A673 (cell line): ENCODE results near the gene PCED1B. TPM values are rescaled to one million over a fixed set of nuclear protein-coding genes. Genes with fewer than 3 reads are reported as not detected.

Experiments
- BruUV-seq: library from RNA; stranded (reverse); fragments of 400-500 nt; replicated peaks from 2 replicates; lab custom pipeline; 2021; lab: Mats Ljungman, UMichigan
- CTCF ChIA-PET: fragments of 300-600 bp; sonication (Branson Sonifier 250); formaldehyde crosslinking; loops from one replicate; lab custom pipeline; 2022; ENCODE audit warnings: antibody characterized with exemption; lab: Charles Lee
- POLR2A ChIA-PET: fragments of 300-600 bp; sonication (Branson Sonifier 250); formaldehyde crosslinking; loops from one replicate; lab custom pipeline; 2022; ENCODE audit warnings: antibody characterized with exemption; ENCODE audit not compliant: low non-redundant PET; lab: Charles Lee
- DNase-seq: peaks from one replicate; pipeline ENCODE4 v3.0.0-alpha.2; 2015; ENCODE audit warnings: low spot score
- H3K27ac ChIP-seq: fragments of 200-600 bp; sonication (generic); 2 replicates; pipeline ENCODE4 v1.5.1; 2016; ENCODE audit warnings: mixed run types, low read depth, mild to moderate bottlenecking, mixed read lengths, antibody characterized with exemption, low read length; ENCODE audit not compliant: poor library complexity, severe bottlenecking
- H3K27me3 ChIP-seq: fragments of 200-600 bp; sonication (generic); replicated peaks from 2 replicates; pipeline ENCODE4 v1.6.1; 2017; ENCODE audit warnings: mixed run types, low read depth, mild to moderate bottlenecking, mixed read lengths, antibody characterized with exemption, low read length; ENCODE audit not compliant: insufficient read depth, poor library complexity
- H3K36me3 ChIP-seq: fragments of 200-600 bp; sonication (generic); 2 replicates; pipeline ENCODE4 v1.6.1; 2016; ENCODE audit warnings: mixed run types, mild to moderate bottlenecking, mixed read lengths, antibody characterized with exemption, low read length; ENCODE audit not compliant: insufficient read depth, poor library complexity, severe bottlenecking
- H3K4me1 ChIP-seq: fragments of 200-600 bp; sonication (generic); 2 replicates; pipeline ENCODE4 v1.6.1; 2017; ENCODE audit warnings: mixed run types, mild to moderate bottlenecking, mixed read lengths, antibody characterized with exemption, low read length; ENCODE audit not compliant: insufficient read depth, poor library complexity, severe bottlenecking
- H3K4me3 ChIP-seq: fragments of 200-600 bp; sonication (generic); 2 replicates; pipeline ENCODE4 v1.5.1; 2016; ENCODE audit warnings: low read depth, mixed run types, mild to moderate bottlenecking, mixed read lengths, low read length; ENCODE audit not compliant: poor library complexity, severe bottlenecking
- H3K9me3 ChIP-seq: fragments of 200-600 bp; sonication (generic); 2 replicates; pipeline ENCODE4 v1.6.1; 2016; ENCODE audit warnings: mixed run types, low read depth, mild to moderate bottlenecking, mixed read lengths, antibody characterized with exemption, low read length; ENCODE audit not compliant: poor library complexity, severe bottlenecking
- EZH2 ChIP-seq: fragments of 200-600 bp; sonication (generic); IDR thresholded peaks from 2 replicates; pipeline ENCODE4 v1.6.1; 2017; ENCODE audit warnings: borderline replicate concordance, low read depth, mild to moderate bottlenecking, mixed read lengths, antibody characterized with exemption, low read length; ENCODE audit not compliant: poor library complexity, severe bottlenecking
- intact Hi-C: fragments of 100-400 bp; cut with micrococcal nuclease; formaldehyde crosslinking; loops from one replicate; pipeline ENCODE4 v1.10.0; 2022; ENCODE audit not compliant: unreplicated experiment
- total RNA-seq: library from RNA; stranded (reverse); gene quantifications from 2 replicates; pipeline ENCODE4 v1.2.3, GENCODE V29; 2021
- TF ChIP-seq, protein P1 (sequence below): fragments of 300-800, 200-600 bp; sonication (generic); conservative IDR thresholded peaks from 2 replicates; pipeline ENCODE4 v1.5.1; 2017; ENCODE audit warnings: low read depth, mild to moderate bottlenecking, antibody characterized with exemption, low read length, moderate library complexity, mixed read lengths

The PCED1B gene
- total RNA-seq, 1 experiment from 2014 or later = 3.1 TPM

DNA sequence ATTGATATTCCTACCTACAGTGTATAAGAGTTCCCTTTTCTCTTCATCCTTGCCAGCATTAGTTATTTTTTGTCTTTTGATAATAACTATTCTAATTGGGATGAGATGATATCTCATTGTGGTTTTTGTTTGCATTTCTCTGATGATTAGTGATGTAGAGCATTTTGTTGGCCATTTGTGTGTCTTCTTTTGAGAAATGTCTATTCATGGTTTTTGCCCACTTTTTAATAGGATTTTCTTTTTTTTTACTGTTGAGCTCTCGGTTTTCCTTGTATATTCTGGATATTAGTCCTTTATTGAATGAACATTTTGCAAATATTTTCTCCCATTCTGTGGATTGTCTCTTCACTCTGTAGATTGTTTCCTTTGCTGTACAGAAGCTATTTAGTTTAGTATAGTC lies 79.9 kb downstream of the PCED1B start:
- no peak for TF ChIP-seq EZH2
- TF ChIP-seq, protein P1, sequence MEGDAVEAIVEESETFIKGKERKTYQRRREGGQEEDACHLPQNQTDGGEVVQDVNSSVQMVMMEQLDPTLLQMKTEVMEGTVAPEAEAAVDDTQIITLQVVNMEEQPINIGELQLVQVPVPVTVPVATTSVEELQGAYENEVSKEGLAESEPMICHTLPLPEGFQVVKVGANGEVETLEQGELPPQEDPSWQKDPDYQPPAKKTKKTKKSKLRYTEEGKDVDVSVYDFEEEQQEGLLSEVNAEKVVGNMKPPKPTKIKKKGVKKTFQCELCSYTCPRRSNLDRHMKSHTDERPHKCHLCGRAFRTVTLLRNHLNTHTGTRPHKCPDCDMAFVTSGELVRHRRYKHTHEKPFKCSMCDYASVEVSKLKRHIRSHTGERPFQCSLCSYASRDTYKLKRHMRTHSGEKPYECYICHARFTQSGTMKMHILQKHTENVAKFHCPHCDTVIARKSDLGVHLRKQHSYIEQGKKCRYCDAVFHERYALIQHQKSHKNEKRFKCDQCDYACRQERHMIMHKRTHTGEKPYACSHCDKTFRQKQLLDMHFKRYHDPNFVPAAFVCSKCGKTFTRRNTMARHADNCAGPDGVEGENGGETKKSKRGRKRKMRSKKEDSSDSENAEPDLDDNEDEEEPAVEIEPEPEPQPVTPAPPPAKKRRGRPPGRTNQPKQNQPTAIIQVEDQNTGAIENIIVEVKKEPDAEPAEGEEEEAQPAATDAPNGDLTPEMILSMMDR = no peak
- peaks cover 6% of the 10 kb centered on the region for H3K9me3 ChIP-seq
- POLR2A ChIA-PET = no interaction called here
- intact Hi-C loops = no loop called here
- CTCF ChIA-PET = no interaction called here
- no peak overlapping the region for H3K27ac ChIP-seq
- H3K4me1 ChIP-seq = peaks cover 10% of the 10 kb centered on the region
- no peak for DNase-seq
- H3K4me3 ChIP-seq = no peak overlapping the region
- no peaks in the 10 kb centered on the region for H3K36me3 ChIP-seq
- BruUV-seq = no TSS peak
- H3K27me3 ChIP-seq = no peaks in the 10 kb centered on the region

DNA sequence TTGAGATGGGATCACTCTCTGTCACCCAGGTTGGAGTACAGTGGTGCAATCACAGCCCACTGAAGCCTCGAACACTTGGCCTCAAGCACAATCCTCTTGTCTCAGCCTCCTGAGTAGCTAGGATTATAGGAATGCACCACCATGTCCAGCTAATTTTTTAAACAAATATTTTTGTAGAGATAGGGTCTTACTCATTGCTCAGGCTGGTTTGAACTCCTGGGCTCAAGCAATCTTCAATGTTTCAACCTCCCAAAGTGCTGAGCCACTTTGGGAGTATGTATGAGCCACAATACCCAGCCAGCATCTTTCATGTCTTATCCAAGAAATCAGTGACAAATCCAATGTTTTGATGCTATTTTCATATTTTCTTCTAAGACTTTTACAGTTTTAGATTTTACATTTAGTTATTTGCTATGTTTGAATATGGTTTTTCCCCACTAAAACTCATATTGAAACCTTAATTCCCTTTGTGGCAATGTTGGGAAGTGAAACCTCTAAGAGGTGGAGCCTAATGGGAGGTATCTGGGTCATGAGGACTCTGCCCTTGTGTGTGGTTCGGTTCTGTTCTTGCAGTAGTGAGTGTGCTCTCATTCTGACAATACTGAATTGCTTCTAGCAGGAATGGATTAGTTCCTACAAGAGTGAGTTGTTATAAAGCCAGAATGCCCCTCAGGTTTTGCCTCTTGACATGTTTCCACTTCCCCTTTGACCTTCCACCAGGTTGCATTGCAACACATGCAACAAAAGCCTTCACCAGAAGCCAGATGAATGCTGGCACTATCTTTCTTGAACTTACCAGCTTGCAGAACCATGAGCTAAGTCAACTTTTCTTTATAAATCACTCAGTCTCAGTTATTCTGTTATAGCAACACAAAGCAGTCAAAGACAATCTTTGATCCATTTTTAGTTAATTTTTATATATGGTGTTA lies 81.2 kb downstream of the PCED1B start:
- no peaks in the 10 kb centered on the region for H3K36me3 ChIP-seq
- H3K27me3 ChIP-seq = no peaks in the 10 kb centered on the region
- H3K27ac ChIP-seq = no peak overlapping the region
- ChIA-PET POLR2A (no interaction called here), CTCF (no interaction called here)
- BruUV-seq = no TSS peak
- peaks cover 10% of the 10 kb centered on the region for H3K4me1 ChIP-seq
- no peak overlapping the region for H3K4me3 ChIP-seq
- no peak for DNase-seq
- peaks cover 6% of the 10 kb centered on the region for H3K9me3 ChIP-seq
- intact Hi-C loops = no loop called here
- no peak for TF ChIP-seq EZH2
- TF ChIP-seq, protein P1 = no peak

- ChIA-PET POLR2A (no interaction called here), CTCF (no interaction called here)
These were observed 84.7 kb downstream of the PCED1B start for GRCh38 chr12:47164116-47164515.

More at GRCh38 chr12:47164116-47164515, 84.7 kb downstream of the PCED1B start:
- intact Hi-C loops = no loop called here
- TF ChIP-seq, protein P1 = no peak
- TF ChIP-seq EZH2 = no peak
- Histone ChIP-seq H3K4me1 (peaks cover 10% of the 10 kb centered on the region), H3K9me3 (peaks cover 6% of the 10 kb centered on the region), H3K27ac (no peak overlapping the region), H3K27me3 (no peaks in the 10 kb centered on the region), H3K4me3 (no peak overlapping the region), H3K36me3 (no peaks in the 10 kb centered on the region)
- no TSS peak for BruUV-seq
- DNase-seq = no peak
